GM23338 (cell line): ENCODE results near the gene PCP4L1. TPM values are rescaled to one million over a fixed set of nuclear protein-coding genes. Genes with fewer than 3 reads are reported as not detected.
A peak's percentile ranks its signal among the peaks of the same experiment; 100 is the strongest.

ENCODE experiments used
- ATAC-seq: fragments of 200-7000 bp; cut with Tn5 transposase; 3 replicates; pipeline ENCODE4 v1.9.1; 2020
- DNase-seq: peaks from one replicate; pipeline ENCODE4 v3.0.0-alpha.2; 2015; ENCODE audit warnings: low spot score
- H2AFZ ChIP-seq: fragments of 200-600 bp; sonication (generic); 2 replicates; pipeline ENCODE4 v1.8.0; 2016; ENCODE audit warnings: antibody characterized with exemption, mild to moderate bottlenecking, moderate library complexity
- H3F3A ChIP-seq: fragments of 200-600 bp; sonication (generic); replicated peaks from 2 replicates; pipeline ENCODE4 v1.8.0; 2017; ENCODE audit warnings: antibody characterized with exemption, mixed run types, low read depth
- H3K27ac ChIP-seq: fragments of 200-600 bp; sonication (generic); 2 replicates; pipeline ENCODE4 v1.6.1; 2016; ENCODE audit warnings: low read depth
- H3K27me3 ChIP-seq: fragments of 200-600 bp; sonication (generic); 2 replicates; pipeline ENCODE4 v1.8.0; 2016; ENCODE audit warnings: mild to moderate bottlenecking, mixed run types, moderate library complexity; ENCODE audit not compliant: insufficient read depth
- H3K36me3 ChIP-seq: fragments of 200-600 bp; sonication (generic); 2 replicates; pipeline ENCODE4 v1.8.0; 2016; ENCODE audit warnings: mild to moderate bottlenecking; ENCODE audit not compliant: insufficient read depth
- H3K4me1 ChIP-seq: fragments of 200-600 bp; sonication (generic); 2 replicates; pipeline ENCODE4 v1.8.0; 2016; ENCODE audit warnings: mild to moderate bottlenecking, moderate library complexity; ENCODE audit not compliant: insufficient read depth
- H3K4me2 ChIP-seq: fragments of 200-600 bp; sonication (generic); 2 replicates; pipeline ENCODE4 v1.7.1; 2017; ENCODE audit warnings: mixed run types
- H3K4me3 ChIP-seq: fragments of 200-600 bp; sonication (generic); 2 replicates; pipeline ENCODE4 v1.6.1; 2016; ENCODE audit warnings: mixed run types
- H3K79me2 ChIP-seq: fragments of 200-600 bp; sonication (generic); replicated peaks from 2 replicates; pipeline ENCODE4 v1.8.0; 2017; ENCODE audit warnings: mild to moderate bottlenecking; ENCODE audit not compliant: insufficient read depth
- H3K9me2 ChIP-seq: fragments of 200-600 bp; sonication (generic); 2 replicates; pipeline ENCODE4 v1.8.0; 2017; ENCODE audit not compliant: insufficient read depth
- H4K20me1 ChIP-seq: fragments of 200-600 bp; sonication (generic); replicated peaks from 2 replicates; pipeline ENCODE4 v1.8.0; 2017; ENCODE audit warnings: mild to moderate bottlenecking; ENCODE audit not compliant: insufficient read depth
- H3K27ac Mint-ChIP-seq: 2 replicates; pipeline ENCODE4 v1.8.0; 2020; ENCODE audit warnings: inconsistent platforms, mild to moderate bottlenecking, moderate library complexity, mixed read lengths
- H3K27me3 Mint-ChIP-seq: 3 replicates; pipeline ENCODE4 v1.8.0; 2022; ENCODE audit warnings: low read depth, mild to moderate bottlenecking, moderate library complexity, mixed read lengths, inconsistent platforms; ENCODE audit not compliant: insufficient read depth, poor library complexity
- H3K36me3 Mint-ChIP-seq: 3 replicates; pipeline ENCODE4 v1.8.0; 2021; ENCODE audit warnings: low read depth, mild to moderate bottlenecking, inconsistent platforms, moderate library complexity, mixed read lengths
- H3K4me1 Mint-ChIP-seq: 3 replicates; pipeline ENCODE4 v1.8.0; 2020; ENCODE audit warnings: mild to moderate bottlenecking, inconsistent platforms, mixed read lengths
- H3K4me3 Mint-ChIP-seq: 3 replicates; pipeline ENCODE4 v1.8.0; 2021; ENCODE audit warnings: moderate library complexity, mild to moderate bottlenecking, inconsistent platforms, mixed read lengths
- H3K9me3 Mint-ChIP-seq: 3 replicates; pipeline ENCODE4 v1.8.0; 2020; ENCODE audit warnings: moderate library complexity, mild to moderate bottlenecking, inconsistent platforms, mixed read lengths
- POLR2AphosphoS5 ChIP-seq: IDR thresholded peaks from 2 replicates; pipeline ENCODE4 v1.6.1; 2016; ENCODE audit warnings: antibody characterized with exemption, low read depth
- STAT1 ChIP-seq: IDR thresholded peaks from one replicate; pipeline ENCODE4 v1.6.1; 2016; ENCODE audit warnings: antibody characterized with exemption; ENCODE audit not compliant: unreplicated experiment
- ZNF114 ChIP-seq: fragments of 250-450 bp; sonication (Bioruptor Pico); IDR thresholded peaks from 2 replicates; pipeline ENCODE4 v1.5.0; 2020; ENCODE audit warnings: mild to moderate bottlenecking, moderate library complexity
- polyA plus RNA-seq: library from polyadenylated mRNA; unstranded; fragments of >200 nt; fragmentation: Nextera tagmentation; extraction: Ambion mirVana; gene quantifications from 2 replicates; pipeline ENCODE4 v1.2.1, GENCODE V29; 2016
- total RNA-seq: library from RNA; depleted of rRNA; stranded (reverse); fragments of >200 nt; shearing (Covaris generic); gene quantifications from 2 replicates; pipeline ENCODE4 v1.2.3, GENCODE V29; 2014
- TF ChIP-seq, protein P1 (sequence below): IDR thresholded peaks from one replicate; pipeline ENCODE4 v1.6.1; 2018; ENCODE audit warnings: antibody characterized with exemption; ENCODE audit not compliant: unreplicated experiment
- TF ChIP-seq, protein P2 (sequence below): fragments of 250-450 bp; sonication (Bioruptor Pico); IDR thresholded peaks from 2 replicates; pipeline ENCODE4 v1.5.0; 2020; ENCODE audit warnings: mild to moderate bottlenecking, moderate library complexity

The PCP4L1 gene
- total and polyA plus RNA-seq, 2 experiments from 2014 or later, result 1.4 to 1.7 TPM

DNA sequence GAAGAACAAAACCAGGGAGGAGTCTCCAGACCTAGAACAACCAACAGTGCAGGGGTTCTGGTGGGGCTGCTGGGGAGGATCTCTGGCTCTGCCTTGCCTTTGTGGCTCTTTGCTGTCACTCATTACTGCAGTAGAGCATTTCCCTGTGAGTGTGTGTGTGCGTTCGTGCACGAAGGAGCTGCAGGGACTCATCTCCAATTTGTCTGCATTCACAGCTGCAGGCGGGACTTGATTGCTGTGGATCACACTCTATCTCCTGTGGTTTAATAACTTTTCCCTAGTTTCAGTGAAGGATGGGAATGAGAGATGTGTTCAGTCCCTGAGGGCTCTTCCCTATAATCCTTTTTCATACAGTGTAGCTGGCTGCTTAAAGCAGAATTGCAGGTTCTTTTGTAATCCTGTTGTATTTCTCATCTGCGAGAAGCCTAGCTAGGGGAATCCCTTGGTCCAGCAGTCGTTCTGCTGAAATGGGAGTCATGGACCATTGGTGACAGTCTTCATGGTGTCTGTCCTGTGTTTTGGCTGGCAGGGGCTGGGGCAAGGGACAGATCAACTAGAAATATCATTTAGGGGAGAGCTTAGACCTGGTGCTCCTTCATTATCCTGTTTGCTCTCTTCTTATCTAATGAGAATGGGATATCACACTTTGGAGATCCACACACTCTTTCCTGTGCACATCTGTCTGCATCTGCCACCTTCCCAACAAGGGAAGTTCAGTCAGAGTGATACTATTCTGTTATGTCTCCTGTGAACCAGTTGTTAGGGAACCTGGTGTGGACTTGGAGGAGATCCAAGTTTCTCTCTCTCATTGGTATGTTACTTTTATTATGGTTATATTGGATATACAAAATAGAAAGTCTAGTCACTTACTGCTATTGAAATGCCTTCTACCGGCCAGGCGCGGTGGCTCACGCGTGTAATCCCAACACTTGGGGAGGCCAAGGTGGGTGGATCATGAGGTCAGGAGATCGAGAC is 3.0 kb downstream of the PCP4L1 start:
- Histone ChIP-seq H3K27ac (no peak overlapping the region), H3K4me1 (peaks cover 16% of the 10 kb centered on the region), H3K4me2 (peak overlapping the region; percentile 48; the same call in 1 of the 2 replicates), H3K9me2 (no peaks in the 10 kb centered on the region), H3K36me3 (peaks cover 5% of the 10 kb centered on the region; the same call in 1 of the 2 replicates), H2AFZ (0 out of 2 replicates have a peak overlapping the region, but pooled peaks have one; percentile 47), H3K4me3 (no peak overlapping the region), H3K79me2 (no peaks in the 10 kb centered on the region), H4K20me1 (no peaks in the 10 kb centered on the region), H3F3A (0 out of 2 replicates have a peak, but pooled peaks cover 7% of the 10 kb centered on the region), H3K27me3 (peaks cover 38% of the 10 kb centered on the region)
- TF ChIP-seq, protein P1, sequence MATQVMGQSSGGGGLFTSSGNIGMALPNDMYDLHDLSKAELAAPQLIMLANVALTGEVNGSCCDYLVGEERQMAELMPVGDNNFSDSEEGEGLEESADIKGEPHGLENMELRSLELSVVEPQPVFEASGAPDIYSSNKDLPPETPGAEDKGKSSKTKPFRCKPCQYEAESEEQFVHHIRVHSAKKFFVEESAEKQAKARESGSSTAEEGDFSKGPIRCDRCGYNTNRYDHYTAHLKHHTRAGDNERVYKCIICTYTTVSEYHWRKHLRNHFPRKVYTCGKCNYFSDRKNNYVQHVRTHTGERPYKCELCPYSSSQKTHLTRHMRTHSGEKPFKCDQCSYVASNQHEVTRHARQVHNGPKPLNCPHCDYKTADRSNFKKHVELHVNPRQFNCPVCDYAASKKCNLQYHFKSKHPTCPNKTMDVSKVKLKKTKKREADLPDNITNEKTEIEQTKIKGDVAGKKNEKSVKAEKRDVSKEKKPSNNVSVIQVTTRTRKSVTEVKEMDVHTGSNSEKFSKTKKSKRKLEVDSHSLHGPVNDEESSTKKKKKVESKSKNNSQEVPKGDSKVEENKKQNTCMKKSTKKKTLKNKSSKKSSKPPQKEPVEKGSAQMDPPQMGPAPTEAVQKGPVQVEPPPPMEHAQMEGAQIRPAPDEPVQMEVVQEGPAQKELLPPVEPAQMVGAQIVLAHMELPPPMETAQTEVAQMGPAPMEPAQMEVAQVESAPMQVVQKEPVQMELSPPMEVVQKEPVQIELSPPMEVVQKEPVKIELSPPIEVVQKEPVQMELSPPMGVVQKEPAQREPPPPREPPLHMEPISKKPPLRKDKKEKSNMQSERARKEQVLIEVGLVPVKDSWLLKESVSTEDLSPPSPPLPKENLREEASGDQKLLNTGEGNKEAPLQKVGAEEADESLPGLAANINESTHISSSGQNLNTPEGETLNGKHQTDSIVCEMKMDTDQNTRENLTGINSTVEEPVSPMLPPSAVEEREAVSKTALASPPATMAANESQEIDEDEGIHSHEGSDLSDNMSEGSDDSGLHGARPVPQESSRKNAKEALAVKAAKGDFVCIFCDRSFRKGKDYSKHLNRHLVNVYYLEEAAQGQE, result peak; percentile 8
- no peak for TF ChIP-seq STAT1
- Mint-ChIP-seq H3K9me3 (peaks cover 20% of the 10 kb centered on the region), H3K4me1 (peaks cover 27% of the 10 kb centered on the region), H3K27ac (no peak overlapping the region), H3K36me3 (peaks cover 16% of the 10 kb centered on the region), H3K27me3 (peaks cover 42% of the 10 kb centered on the region), H3K4me3 (no peak overlapping the region; the same call in 2 of the 3 replicates)
- ATAC-seq, result no peak
- DNase-seq, result no peak

DNA sequence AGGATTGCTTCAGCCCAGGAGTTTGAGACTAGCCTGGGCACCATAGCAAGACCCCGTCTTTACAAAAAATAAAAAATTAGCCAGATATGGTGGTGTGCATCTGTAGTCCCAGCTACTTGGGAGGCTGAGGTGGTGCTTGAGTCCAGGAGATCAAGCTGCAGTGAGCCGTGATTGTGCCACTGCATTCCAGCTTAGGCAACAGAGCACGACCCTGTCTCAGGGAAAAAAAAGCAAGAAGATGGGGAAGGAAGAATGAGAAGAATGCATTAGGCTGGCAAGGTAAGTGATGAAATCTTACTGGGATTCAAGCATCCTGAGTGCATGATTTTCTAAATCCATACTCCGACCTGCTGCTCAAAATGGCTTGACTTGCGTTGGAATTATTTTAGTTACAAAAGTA is 6.8 kb downstream of the PCP4L1 start:
- H3K27me3 Mint-ChIP-seq, result peaks cover 10% of the 10 kb centered on the region
- H3K4me3 ChIP-seq, result no peak overlapping the region
- no peaks in the 10 kb centered on the region for H4K20me1 ChIP-seq
- H2AFZ ChIP-seq, result no peak overlapping the region
- H3K4me3 Mint-ChIP-seq, result no peak overlapping the region
- no peaks in the 10 kb centered on the region for H3K79me2 ChIP-seq
- no peak overlapping the region for H3K4me2 ChIP-seq
- H3K36me3 ChIP-seq, result no peaks in the 10 kb centered on the region
- H3K4me1 Mint-ChIP-seq, result peaks cover 23% of the 10 kb centered on the region
- ATAC-seq (no peak), DNase-seq (no peak)
- H3K9me3 Mint-ChIP-seq, result no peaks in the 10 kb centered on the region
- 0 out of 2 replicates have a peak, but pooled peaks cover 3% of the 10 kb centered on the region for H3F3A ChIP-seq
- no peaks in the 10 kb centered on the region for H3K36me3 Mint-ChIP-seq
- H3K27ac Mint-ChIP-seq, result no peak overlapping the region
- peaks cover 12% of the 10 kb centered on the region for H3K27me3 ChIP-seq
- H3K9me2 ChIP-seq, result no peaks in the 10 kb centered on the region
- H3K27ac ChIP-seq, result no peak overlapping the region
- peaks cover 23% of the 10 kb centered on the region for H3K4me1 ChIP-seq
- TF ChIP-seq ZNF114 (CRISPR knock-in tag), result no peak

DNA sequence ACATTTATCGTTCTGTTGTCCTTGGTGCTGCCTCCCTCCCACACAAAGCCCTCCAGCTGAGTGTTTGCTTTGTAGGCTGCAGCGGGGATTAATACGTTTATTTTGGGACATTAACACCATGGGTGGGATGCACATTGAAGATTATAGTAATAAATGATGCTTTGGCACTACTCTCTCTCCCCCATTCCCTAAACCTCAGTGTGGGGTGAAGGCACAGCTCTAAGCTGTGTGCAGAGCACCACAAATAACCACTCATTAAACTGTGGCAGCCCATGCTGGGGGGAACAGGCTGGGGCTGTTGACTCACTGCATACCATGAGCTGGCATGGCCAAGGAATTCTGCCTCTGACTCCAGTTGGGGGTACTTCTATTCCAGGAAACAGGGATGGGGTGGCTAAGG is 7.7 kb downstream of the PCP4L1 start:
- H3K27me3 ChIP-seq, result peaks cover 3% of the 10 kb centered on the region
- H3K79me2 ChIP-seq, result no peaks in the 10 kb centered on the region
- no peaks in the 10 kb centered on the region for H3K9me2 ChIP-seq
- peak; percentile 72 for ATAC-seq
- H2AFZ ChIP-seq, result no peak overlapping the region
- no peak overlapping the region for H3K27ac ChIP-seq
- H3K4me1 Mint-ChIP-seq, result peaks cover 17% of the 10 kb centered on the region
- H3K36me3 ChIP-seq, result no peaks in the 10 kb centered on the region
- H3K27ac Mint-ChIP-seq, result no peak overlapping the region
- H3F3A ChIP-seq, result no peaks in the 10 kb centered on the region
- H3K36me3 Mint-ChIP-seq, result no peaks in the 10 kb centered on the region
- no peak overlapping the region for H3K4me3 Mint-ChIP-seq
- H3K4me1 ChIP-seq, result peaks cover 16% of the 10 kb centered on the region
- H3K9me3 Mint-ChIP-seq, result no peaks in the 10 kb centered on the region
- H3K4me2 ChIP-seq, result peak overlapping the region; percentile 35; the same call in 1 of the 2 replicates
- H4K20me1 ChIP-seq, result no peaks in the 10 kb centered on the region
- H3K4me3 ChIP-seq, result no peak overlapping the region
- H3K27me3 Mint-ChIP-seq, result peaks cover 6% of the 10 kb centered on the region
- DNase-seq, result peak; percentile 30
- TF ChIP-seq STAT1 (no peak), POLR2AphosphoS5 (no peak)
- TF ChIP-seq, protein P2, sequence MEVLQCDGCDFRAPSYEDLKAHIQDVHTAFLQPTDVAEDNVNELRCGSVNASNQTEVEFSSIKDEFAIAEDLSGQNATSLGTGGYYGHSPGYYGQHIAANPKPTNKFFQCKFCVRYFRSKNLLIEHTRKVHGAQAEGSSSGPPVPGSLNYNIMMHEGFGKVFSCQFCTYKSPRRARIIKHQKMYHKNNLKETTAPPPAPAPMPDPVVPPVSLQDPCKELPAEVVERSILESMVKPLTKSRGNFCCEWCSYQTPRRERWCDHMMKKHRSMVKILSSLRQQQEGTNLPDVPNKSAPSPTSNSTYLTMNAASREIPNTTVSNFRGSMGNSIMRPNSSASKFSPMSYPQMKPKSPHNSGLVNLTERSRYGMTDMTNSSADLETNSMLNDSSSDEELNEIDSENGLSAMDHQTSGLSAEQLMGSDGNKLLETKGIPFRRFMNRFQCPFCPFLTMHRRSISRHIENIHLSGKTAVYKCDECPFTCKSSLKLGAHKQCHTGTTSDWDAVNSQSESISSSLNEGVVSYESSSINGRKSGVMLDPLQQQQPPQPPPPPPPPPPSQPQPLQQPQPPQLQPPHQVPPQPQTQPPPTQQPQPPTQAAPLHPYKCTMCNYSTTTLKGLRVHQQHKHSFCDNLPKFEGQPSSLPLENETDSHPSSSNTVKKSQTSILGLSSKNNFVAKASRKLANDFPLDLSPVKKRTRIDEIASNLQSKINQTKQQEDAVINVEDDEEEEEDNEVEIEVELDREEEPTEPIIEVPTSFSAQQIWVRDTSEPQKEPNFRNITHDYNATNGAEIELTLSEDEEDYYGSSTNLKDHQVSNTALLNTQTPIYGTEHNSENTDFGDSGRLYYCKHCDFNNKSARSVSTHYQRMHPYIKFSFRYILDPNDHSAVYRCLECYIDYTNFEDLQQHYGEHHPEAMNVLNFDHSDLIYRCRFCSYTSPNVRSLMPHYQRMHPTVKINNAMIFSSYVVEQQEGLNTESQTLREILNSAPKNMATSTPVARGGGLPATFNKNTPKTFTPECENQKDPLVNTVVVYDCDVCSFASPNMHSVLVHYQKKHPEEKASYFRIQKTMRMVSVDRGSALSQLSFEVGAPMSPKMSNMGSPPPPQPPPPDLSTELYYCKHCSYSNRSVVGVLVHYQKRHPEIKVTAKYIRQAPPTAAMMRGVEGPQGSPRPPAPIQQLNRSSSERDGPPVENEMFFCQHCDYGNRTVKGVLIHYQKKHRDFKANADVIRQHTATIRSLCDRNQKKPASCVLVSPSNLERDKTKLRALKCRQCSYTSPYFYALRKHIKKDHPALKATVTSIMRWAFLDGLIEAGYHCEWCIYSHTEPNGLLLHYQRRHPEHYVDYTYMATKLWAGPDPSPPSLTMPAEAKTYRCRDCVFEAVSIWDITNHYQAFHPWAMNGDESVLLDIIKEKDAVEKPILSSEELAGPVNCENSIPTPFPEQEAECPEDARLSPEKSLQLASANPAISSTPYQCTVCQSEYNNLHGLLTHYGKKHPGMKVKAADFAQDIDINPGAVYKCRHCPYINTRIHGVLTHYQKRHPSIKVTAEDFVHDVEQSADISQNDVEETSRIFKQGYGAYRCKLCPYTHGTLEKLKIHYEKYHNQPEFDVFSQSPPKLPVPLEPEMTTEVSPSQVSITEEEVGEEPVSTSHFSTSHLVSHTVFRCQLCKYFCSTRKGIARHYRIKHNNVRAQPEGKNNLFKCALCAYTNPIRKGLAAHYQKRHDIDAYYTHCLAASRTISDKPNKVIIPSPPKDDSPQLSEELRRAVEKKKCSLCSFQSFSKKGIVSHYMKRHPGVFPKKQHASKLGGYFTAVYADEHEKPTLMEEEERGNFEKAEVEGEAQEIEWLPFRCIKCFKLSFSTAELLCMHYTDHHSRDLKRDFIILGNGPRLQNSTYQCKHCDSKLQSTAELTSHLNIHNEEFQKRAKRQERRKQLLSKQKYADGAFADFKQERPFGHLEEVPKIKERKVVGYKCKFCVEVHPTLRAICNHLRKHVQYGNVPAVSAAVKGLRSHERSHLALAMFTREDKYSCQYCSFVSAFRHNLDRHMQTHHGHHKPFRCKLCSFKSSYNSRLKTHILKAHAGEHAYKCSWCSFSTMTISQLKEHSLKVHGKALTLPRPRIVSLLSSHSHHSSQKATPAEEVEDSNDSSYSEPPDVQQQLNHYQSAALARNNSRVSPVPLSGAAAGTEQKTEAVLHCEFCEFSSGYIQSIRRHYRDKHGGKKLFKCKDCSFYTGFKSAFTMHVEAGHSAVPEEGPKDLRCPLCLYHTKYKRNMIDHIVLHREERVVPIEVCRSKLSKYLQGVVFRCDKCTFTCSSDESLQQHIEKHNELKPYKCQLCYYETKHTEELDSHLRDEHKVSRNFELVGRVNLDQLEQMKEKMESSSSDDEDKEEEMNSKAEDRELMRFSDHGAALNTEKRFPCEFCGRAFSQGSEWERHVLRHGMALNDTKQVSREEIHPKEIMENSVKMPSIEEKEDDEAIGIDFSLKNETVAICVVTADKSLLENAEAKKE (CRISPR knock-in tag), result no peak
